GM20000 (cell line): ENCODE data around the gene NCAM1.

Experiments
- DNase-seq: peaks from one replicate; pipeline ENCODE4 v3.0.0; 2012; ENCODE audit warnings: low spot score
- TF ChIP-seq, protein P1 (sequence below): IDR thresholded peaks from 2 replicates; pipeline ENCODE4 v1.5.1; 2012; ENCODE audit warnings: mild to moderate bottlenecking, control low read depth; ENCODE audit errors: extremely low read depth, missing control alignments

NCAM1 gene

DNA sequence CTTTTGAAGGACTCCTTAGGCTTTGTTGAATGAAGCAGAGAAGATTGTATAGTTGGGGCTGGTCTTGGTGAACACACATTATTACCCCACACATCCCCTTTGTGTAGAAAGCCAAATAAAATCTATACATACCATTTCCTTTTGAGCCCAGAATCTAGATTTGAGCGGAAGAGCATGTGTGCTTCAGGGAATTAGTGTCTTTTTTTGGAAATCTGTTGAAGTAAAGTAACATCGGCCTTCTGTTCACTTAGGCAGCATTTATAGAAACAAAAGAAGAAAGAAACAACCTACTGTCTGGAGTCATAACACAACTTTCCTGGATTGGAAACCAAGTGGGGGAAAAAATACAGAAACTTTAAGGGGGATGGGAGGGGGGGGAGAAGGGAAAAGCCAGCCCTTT is 315.2 kb downstream of the NCAM1 start:
- TF ChIP-seq, protein P1, sequence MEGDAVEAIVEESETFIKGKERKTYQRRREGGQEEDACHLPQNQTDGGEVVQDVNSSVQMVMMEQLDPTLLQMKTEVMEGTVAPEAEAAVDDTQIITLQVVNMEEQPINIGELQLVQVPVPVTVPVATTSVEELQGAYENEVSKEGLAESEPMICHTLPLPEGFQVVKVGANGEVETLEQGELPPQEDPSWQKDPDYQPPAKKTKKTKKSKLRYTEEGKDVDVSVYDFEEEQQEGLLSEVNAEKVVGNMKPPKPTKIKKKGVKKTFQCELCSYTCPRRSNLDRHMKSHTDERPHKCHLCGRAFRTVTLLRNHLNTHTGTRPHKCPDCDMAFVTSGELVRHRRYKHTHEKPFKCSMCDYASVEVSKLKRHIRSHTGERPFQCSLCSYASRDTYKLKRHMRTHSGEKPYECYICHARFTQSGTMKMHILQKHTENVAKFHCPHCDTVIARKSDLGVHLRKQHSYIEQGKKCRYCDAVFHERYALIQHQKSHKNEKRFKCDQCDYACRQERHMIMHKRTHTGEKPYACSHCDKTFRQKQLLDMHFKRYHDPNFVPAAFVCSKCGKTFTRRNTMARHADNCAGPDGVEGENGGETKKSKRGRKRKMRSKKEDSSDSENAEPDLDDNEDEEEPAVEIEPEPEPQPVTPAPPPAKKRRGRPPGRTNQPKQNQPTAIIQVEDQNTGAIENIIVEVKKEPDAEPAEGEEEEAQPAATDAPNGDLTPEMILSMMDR: no peak

DNA sequence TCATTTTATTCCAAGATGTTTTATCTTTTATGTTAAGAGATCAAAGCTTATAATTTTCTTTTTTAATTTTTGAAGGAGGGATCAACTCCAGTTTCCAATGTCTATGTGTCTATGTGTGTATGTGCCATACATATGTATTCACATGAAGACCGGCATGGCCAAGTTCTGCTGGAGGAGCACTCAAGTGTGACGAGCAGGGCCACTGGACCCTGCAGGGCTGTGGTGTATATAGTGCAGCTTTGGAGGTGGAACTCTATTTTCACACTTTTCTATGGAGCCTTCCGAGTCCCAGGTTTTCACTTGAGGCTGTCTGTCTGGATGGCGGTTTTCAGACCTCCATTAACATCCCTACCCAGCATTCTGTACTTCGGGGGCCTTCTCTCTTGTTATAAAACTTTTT is 316.7 kb downstream of the NCAM1 start:
- no peak for DNase-seq
- TF ChIP-seq, protein P1: no peak

More for the DNA sequence above, 315.2 kb downstream of the NCAM1 start:
- DNase-seq: no peak

DNA sequence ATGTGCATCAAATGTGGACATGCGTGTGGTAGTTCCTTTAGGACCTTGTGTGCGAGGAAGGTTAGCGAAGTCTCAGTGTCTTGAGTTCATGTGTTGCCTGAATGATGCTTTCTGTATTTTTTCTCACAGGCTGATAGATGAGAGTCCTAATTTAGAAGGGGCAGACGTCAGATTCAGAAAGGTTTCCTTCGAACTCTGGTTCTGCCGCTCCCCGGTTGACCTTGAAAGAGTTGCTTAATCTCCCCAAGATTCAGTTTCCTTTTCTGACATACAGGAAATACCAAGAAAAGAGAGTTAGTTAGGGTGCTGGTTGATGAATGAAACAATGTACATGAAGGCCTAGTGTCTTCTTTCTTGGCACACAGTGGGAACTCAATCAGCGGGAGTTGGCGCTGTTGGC is 317.3 kb downstream of the NCAM1 start:
- TF ChIP-seq, protein P1: no peak
- no peak for DNase-seq

DNA sequence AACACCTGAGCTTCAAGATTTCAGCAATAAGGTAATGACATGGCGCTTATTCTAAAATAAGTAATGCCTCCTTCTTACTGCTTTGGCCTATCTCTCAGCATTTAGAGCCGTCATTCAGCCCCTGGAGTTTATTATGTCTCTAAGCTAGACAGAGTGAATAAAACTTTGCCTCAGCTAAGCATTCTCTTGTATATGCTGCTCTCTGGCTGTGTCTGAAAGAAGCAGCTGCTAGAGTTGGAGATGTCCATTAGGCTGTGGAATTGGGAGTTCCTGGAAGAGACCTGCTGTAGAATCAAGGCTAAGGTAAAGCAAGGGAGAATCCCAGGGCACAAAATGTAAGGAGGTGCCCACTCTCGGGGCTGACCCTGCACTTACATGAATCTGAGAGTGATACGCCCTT is 317.7 kb downstream of the NCAM1 start:
- no peak for DNase-seq
- TF ChIP-seq, protein P1: no peak

DNA sequence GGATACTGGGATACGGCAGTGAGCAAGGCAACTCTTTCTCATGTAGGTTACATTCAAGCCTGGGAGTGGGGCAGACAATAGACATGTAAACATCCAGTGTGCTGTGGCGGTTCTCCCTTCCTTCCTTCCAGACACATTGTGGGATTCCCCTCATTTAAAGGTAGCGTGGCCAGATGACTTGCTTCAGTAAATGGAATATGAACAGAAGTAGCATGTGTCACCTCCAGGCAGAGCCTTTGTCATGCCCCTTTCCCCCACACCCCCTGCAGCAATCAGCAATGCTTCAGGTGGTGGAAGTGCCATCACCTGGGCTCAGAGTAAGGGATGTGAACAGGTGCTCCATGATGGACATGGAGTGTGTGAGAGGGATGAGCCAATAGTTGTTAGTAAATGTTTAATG is 318.4 kb downstream of the NCAM1 start:
- DNase-seq: no peak
- TF ChIP-seq, protein P1: no peak

DNA sequence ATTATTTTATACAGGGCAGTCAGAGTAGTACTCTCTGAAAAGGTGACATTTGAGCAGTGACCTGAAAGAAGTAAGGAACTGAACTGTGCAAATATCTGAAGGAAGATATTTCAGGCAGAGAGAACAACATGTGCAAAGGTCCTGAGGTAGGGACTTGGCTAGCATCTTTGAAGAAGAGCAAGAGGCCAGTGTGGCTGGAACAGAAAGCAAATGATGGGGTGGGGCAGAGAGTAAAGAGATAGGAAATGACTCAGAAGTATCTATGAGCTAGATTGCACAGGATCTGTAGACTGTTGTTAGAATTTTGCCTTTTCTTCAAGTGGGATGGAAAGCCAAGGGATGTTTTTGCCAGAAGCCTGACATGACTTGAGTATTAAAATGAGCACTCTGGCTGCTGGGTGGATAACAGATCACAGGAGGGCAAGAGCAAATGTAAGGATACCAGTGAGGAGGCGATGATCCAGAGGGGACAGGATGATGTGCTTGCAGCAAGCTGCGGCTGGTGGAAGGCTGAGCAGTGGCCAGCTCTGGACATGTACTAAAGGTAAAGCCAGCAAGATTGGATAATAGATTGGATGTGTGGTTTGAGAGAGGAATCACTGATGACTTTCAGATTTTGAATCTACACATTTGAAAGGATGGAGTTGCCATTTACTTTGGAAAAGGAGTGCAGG is 320.0 kb downstream of the NCAM1 start:
- TF ChIP-seq, protein P1: no peak
- no peak for DNase-seq

DNA sequence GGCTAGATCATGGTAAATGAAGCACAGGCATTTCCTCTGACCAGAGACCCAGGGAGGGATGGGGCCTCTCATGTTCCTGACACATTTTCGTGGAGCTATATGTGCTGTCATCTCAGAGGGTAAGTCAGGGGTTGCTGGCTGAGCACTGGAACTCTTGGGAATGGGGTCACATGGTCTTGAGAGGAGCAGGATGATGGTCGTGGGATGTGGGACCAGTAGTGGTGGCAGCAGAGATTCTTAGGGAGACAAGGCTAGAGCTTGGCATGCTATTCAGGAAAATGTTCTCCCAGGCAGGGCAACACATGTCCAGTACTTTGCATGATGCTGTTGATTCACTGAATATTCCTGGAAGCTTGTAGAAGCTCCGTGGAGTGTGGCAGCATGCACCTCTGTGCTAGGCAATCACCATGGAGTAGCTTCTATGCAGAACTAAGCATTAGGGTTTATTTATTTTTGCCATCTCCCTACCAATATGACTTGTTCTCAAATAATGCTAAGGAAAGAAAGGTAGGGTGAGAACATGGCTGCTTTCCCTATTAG is 321.7 kb downstream of the NCAM1 start:
- no peak for DNase-seq
- TF ChIP-seq, protein P1: no peak
